Measurements from ENCODE around the gene ZNF549. TPM values are rescaled to one million over a fixed set of nuclear protein-coding genes. Genes with fewer than 3 reads are reported as not detected.

ZNF549 gene
- total RNA-seq, 1 experiment from 2014 or later = 5.5 TPM

DNA sequence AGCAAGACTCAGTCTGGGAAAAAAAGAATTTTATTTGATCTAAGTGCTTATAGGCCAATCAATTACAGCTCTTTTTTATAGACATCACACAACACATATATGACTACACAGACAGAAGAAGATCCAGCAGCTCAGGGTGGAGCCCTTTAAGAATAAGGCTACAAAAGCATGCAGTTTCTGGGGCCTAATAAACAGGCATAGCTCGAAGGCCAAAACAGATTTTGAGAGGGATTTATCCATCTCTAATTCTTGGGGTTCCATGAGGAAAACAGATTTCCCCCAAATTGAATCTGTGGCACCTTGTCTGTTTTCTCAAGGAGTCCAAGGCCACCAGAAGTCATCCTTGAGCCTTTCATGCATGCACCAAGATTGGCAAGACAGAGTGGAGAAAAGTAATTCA, 36.4 kb downstream of the ZNF549 start:
- Histone ChIP-seq H3K4me1 (no peaks in the 10 kb centered on the region), H3K9me3 (peaks cover 63% of the 10 kb centered on the region), H3K36me3 (ENCODE audit: control insufficient read depth, insufficient read depth, low read length) (no peaks in the 10 kb centered on the region), H3K27me3 (replicated peaks; ENCODE audit: control insufficient read depth, insufficient read depth, low read length) (no peaks in the 10 kb centered on the region), H3K4me3 (ENCODE audit: low read depth, low read length) (no peak overlapping the region)
- Mint-ChIP-seq H3K4me1 (ENCODE audit: low read depth, unreplicated experiment) (peaks cover 3% of the 10 kb centered on the region), H3K4me3 (ENCODE audit: unreplicated experiment) (no peak overlapping the region), H3K36me3 (ENCODE audit: insufficient read depth, unreplicated experiment) (peaks cover 6% of the 10 kb centered on the region), H3K27ac (ENCODE audit: unreplicated experiment) (no peak overlapping the region), H3K9me3 (ENCODE audit: unreplicated experiment) (peaks cover 63% of the 10 kb centered on the region), H3K27me3 (ENCODE audit: insufficient read depth, unreplicated experiment) (no peaks in the 10 kb centered on the region)
- BruUV-seq (replicated peaks) = no TSS peak
- ChIA-PET CTCF (no interaction called here), POLR2A (no interaction called here)
- intact Hi-C loops (cut with micrococcal nuclease; ENCODE audit: unreplicated experiment) = no loop called here
- no peak for DNase-seq
- TF ChIP-seq, protein P1, sequence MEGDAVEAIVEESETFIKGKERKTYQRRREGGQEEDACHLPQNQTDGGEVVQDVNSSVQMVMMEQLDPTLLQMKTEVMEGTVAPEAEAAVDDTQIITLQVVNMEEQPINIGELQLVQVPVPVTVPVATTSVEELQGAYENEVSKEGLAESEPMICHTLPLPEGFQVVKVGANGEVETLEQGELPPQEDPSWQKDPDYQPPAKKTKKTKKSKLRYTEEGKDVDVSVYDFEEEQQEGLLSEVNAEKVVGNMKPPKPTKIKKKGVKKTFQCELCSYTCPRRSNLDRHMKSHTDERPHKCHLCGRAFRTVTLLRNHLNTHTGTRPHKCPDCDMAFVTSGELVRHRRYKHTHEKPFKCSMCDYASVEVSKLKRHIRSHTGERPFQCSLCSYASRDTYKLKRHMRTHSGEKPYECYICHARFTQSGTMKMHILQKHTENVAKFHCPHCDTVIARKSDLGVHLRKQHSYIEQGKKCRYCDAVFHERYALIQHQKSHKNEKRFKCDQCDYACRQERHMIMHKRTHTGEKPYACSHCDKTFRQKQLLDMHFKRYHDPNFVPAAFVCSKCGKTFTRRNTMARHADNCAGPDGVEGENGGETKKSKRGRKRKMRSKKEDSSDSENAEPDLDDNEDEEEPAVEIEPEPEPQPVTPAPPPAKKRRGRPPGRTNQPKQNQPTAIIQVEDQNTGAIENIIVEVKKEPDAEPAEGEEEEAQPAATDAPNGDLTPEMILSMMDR (IDR thresholded peaks at IDR 0.05; ENCODE audit: insufficient read depth in 1 of 2, low read depth in 1 of 2, low read length in 1 of 2, severe bottlenecking in 1 of 2, unreplicated experiment in 1 of 2) = no peak

DNA sequence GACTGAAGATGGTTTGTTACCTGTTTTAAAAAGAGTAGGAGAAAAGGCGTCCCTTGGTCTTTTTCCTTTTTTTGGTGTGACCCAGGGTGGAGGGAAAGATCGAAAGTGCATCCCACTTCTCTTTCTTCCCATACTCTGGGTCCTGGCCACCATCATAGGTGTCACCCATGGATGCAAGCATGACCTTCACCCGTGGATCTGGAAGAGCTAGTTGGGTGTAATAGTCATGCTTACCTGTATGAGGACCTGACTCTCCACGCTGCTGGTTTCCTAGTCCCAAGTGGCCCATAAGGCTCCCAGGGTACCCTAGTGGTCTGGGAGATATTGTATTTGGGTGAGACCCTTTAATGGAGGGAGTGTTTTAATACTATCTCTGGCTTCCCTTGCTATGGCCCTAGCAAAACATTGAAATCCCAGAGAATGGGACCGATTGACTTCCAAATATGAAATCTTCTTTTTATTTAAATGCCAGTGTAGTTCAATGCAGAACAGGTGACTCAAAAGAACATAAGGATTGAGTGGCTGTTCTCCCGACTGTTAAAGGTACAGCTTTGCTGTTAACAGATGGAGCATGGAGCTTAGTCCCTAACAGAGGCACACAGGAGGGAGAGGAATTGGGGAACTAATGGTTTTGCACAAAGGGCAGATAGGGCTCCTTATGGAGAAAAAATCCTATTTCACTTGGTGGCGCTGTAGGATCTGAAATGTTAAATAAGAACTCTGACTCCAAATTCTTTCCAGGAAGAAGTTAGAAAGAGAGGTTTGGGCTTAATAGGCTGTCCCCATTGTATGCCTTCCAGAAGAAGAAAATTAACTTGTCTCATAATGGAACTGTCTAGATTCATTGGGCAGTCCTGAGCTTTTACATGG, 39.5 kb downstream of the ZNF549 start:
- Histone ChIP-seq H3K27me3 (replicated peaks; ENCODE audit: control insufficient read depth, insufficient read depth, low read length) (no peaks in the 10 kb centered on the region), H3K36me3 (ENCODE audit: control insufficient read depth, insufficient read depth, low read length) (no peaks in the 10 kb centered on the region; the same call in 1 of the 2 replicates), H3K4me1 (no peaks in the 10 kb centered on the region), H3K9me3 (peaks cover 76% of the 10 kb centered on the region), H3K4me3 (ENCODE audit: low read depth, low read length) (no peak overlapping the region)
- BruUV-seq (replicated peaks) = no TSS peak
- Mint-ChIP-seq H3K4me3 (ENCODE audit: unreplicated experiment) (no peak overlapping the region), H3K27ac (ENCODE audit: unreplicated experiment) (no peak overlapping the region), H3K9me3 (ENCODE audit: unreplicated experiment) (peaks cover 73% of the 10 kb centered on the region), H3K36me3 (ENCODE audit: insufficient read depth, unreplicated experiment) (no peaks in the 10 kb centered on the region), H3K4me1 (ENCODE audit: low read depth, unreplicated experiment) (no peaks in the 10 kb centered on the region), H3K27me3 (ENCODE audit: insufficient read depth, unreplicated experiment) (no peaks in the 10 kb centered on the region)
- ChIA-PET CTCF (no interaction called here), POLR2A (no interaction called here)
- TF ChIP-seq, protein P1 (IDR thresholded peaks at IDR 0.05; ENCODE audit: insufficient read depth in 1 of 2, low read depth in 1 of 2, low read length in 1 of 2, severe bottlenecking in 1 of 2, unreplicated experiment in 1 of 2) = no peak
- no peak for DNase-seq
- intact Hi-C loops (cut with micrococcal nuclease; ENCODE audit: unreplicated experiment) = no loop called here

DNA sequence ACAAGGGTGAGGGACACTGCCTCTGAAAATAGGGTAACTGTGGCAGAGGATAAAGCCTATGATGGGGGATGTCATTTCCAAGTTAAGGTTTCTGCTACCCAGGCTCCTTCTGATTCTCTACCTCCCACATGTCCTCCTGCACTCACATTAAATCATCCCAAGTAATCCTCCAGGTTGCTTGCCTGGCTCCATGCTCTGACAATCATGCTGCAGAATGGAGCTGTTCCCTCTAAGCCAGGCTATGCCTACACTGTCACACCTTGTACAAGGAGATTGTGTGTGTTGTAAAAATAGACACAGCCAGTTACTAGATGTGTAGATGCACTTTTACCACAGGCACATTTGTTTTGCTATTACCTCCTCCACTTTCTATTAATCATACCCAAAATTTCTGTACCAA, 43.6 kb downstream of the ZNF549 start:
- Histone ChIP-seq H3K9me3 (peaks cover 61% of the 10 kb centered on the region), H3K4me1 (no peaks in the 10 kb centered on the region), H3K27me3 (replicated peaks; ENCODE audit: control insufficient read depth, insufficient read depth, low read length) (no peaks in the 10 kb centered on the region), H3K4me3 (ENCODE audit: low read depth, low read length) (no peak overlapping the region), H3K36me3 (ENCODE audit: control insufficient read depth, insufficient read depth, low read length) (peaks cover 14% of the 10 kb centered on the region)
- Mint-ChIP-seq H3K27ac (ENCODE audit: unreplicated experiment) (no peak overlapping the region), H3K4me1 (ENCODE audit: low read depth, unreplicated experiment) (no peaks in the 10 kb centered on the region), H3K27me3 (ENCODE audit: insufficient read depth, unreplicated experiment) (no peaks in the 10 kb centered on the region), H3K4me3 (ENCODE audit: unreplicated experiment) (no peak overlapping the region), H3K36me3 (ENCODE audit: insufficient read depth, unreplicated experiment) (peaks cover 32% of the 10 kb centered on the region), H3K9me3 (ENCODE audit: unreplicated experiment) (peaks cover 68% of the 10 kb centered on the region)
- DNase-seq = no peak
- ChIA-PET CTCF (no interaction called here), POLR2A (no interaction called here)
- intact Hi-C loops (cut with micrococcal nuclease; ENCODE audit: unreplicated experiment) = no loop called here
- BruUV-seq (replicated peaks) = no TSS peak
- TF ChIP-seq, protein P1 (IDR thresholded peaks at IDR 0.05; ENCODE audit: insufficient read depth in 1 of 2, low read depth in 1 of 2, low read length in 1 of 2, severe bottlenecking in 1 of 2, unreplicated experiment in 1 of 2) = no peak

Data from Caco-2 (cell line).